Fibroblast of villous mesenchyme (primary cell): Measurements from ENCODE around the gene POLG. TPM values are rescaled to one million over a fixed set of nuclear protein-coding genes. Genes with fewer than 3 reads are reported as not detected.

ENCODE experiments used
- DNase-seq: peaks from one replicate; pipeline ENCODE4 v3.0.0-alpha.2; 2010; ENCODE audit warnings: low read depth
- H3K4me3 ChIP-seq: 2 replicates; pipeline ENCODE4 v1.5.1; 2011; ENCODE audit warnings: low read depth, mild to moderate bottlenecking, low read length
- CTCF ChIP-seq: IDR thresholded peaks from 2 replicates; pipeline ENCODE4 v1.5.1; 2012; ENCODE audit warnings: low read depth, mild to moderate bottlenecking, low read length; ENCODE audit not compliant: insufficient read depth
- total RNA-seq: library from RNA; depleted of rRNA; stranded (reverse); fragments of >200 nt; gene quantifications from 2 replicates; pipeline ENCODE4 v1.2.3, GENCODE V29; 2012

The POLG gene
- total RNA-seq, 1 donor, result 79.5 TPM

GRCh38 chr15:89321521-89322410 lies 12.9 kb downstream of the POLG start:
- no peak for TF ChIP-seq CTCF
- DNase-seq, result no peak
- no peak overlapping the region for H3K4me3 ChIP-seq

- no peak for TF ChIP-seq CTCF
- no peak for DNase-seq
These were observed 14.4 kb downstream of the POLG start for GRCh38 chr15:89320200-89320599.

GRCh38 chr15:89319678-89320077 lies 14.9 kb downstream of the POLG start:
- no peak for TF ChIP-seq CTCF
- DNase-seq, result no peak
- H3K4me3 ChIP-seq, result no peak overlapping the region

More at GRCh38 chr15:89320200-89320599, 14.4 kb downstream of the POLG start:
- no peak overlapping the region for H3K4me3 ChIP-seq

- no peak for DNase-seq
- H3K4me3 ChIP-seq, result no peak overlapping the region
- TF ChIP-seq CTCF, result no peak
These were observed 17.4 kb downstream of the POLG start for GRCh38 chr15:89317186-89317720.

GRCh38 chr15:89316504-89316903 lies 18.1 kb downstream of the POLG start:
- no peak for TF ChIP-seq CTCF
- no peak for DNase-seq
- H3K4me3 ChIP-seq, result no peak overlapping the region

- no peak for DNase-seq
- TF ChIP-seq CTCF, result no peak
These were observed 19.2 kb downstream of the POLG start for GRCh38 chr15:89315375-89315929.

More at GRCh38 chr15:89315375-89315929, 19.2 kb downstream of the POLG start:
- H3K4me3 ChIP-seq, result no peak overlapping the region
